IMR-90 (cell line): ENCODE results near the gene RAD51B. TPM values are rescaled to one million over a fixed set of nuclear protein-coding genes. Genes with fewer than 3 reads are reported as not detected.

ENCODE experiments used
- ATAC-seq: fragments of 200-7000 bp; cut with Tn5 transposase; 2 replicates; pipeline ENCODE4 v1.9.1; 2020; ENCODE audit warnings: low read depth, mild to moderate bottlenecking, moderate library complexity
- BruUV-seq: library from RNA; stranded (reverse); fragments of 400-500 nt; replicated peaks from 2 replicates; lab custom pipeline; 2021; lab: Mats Ljungman, UMichigan
- CTCF ChIA-PET: fragments of 300-600 bp; formaldehyde crosslinking; extraction: SDS; loops from one replicate; lab custom pipeline; 2021; ENCODE audit warnings: antibody characterized with exemption; lab: Yijun Ruan, JAX
- POLR2A ChIA-PET: fragments of 300-600 bp; sonication (Branson Sonifier 250); formaldehyde crosslinking; loops from one replicate; lab custom pipeline; 2022; ENCODE audit warnings: antibody characterized with exemption; ENCODE audit not compliant: unreplicated experiment; lab: Charles Lee
- DNase-seq: peaks from one replicate; pipeline ENCODE4 v3.0.0; 2013
- H2AFZ ChIP-seq: replicated peaks from 2 replicates; pipeline ENCODE3; 2013; ENCODE audit warnings: low read length, mild to moderate bottlenecking; ENCODE audit not compliant: poor library complexity
- H2AK5ac ChIP-seq: 2 replicates; pipeline ENCODE4 v1.6.1; 2013; ENCODE audit warnings: low read depth, low read length, inconsistent platforms
- H2AK9ac ChIP-seq: replicated peaks from 2 replicates; pipeline ENCODE3; 2013; ENCODE audit warnings: mild to moderate bottlenecking, low read depth, low read length, moderate library complexity; ENCODE audit not compliant: poor library complexity
- H2BK120ac ChIP-seq: 2 replicates; pipeline ENCODE4 v1.6.1; 2013; ENCODE audit warnings: low read depth, low read length, inconsistent platforms
- H2BK15ac ChIP-seq: 3 replicates; pipeline ENCODE4 v1.6.1; 2013; ENCODE audit warnings: low read depth, low read length, inconsistent platforms
- H2BK20ac ChIP-seq: 2 replicates; pipeline ENCODE4 v1.6.1; 2013; ENCODE audit warnings: low read depth, mild to moderate bottlenecking, inconsistent platforms, low read length, moderate library complexity
- H2BK5ac ChIP-seq: 2 replicates; pipeline ENCODE4 v1.6.1; 2013; ENCODE audit warnings: mild to moderate bottlenecking, low read depth, low read length, inconsistent platforms; ENCODE audit not compliant: poor library complexity, severe bottlenecking
- H3K14ac ChIP-seq: replicated peaks from 2 replicates; pipeline ENCODE4 v1.6.1; 2013; ENCODE audit warnings: low read depth, low read length, inconsistent platforms
- H3K18ac ChIP-seq: 2 replicates; pipeline ENCODE4 v1.6.1; 2013; ENCODE audit warnings: low read depth, low read length, control low read depth
- H3K23ac ChIP-seq: 2 replicates; pipeline ENCODE4 v1.6.1; 2013; ENCODE audit warnings: low read depth, low read length, inconsistent platforms
- H3K27ac ChIP-seq: 2 replicates; pipeline ENCODE4 v1.5.1; 2013; ENCODE audit warnings: mild to moderate bottlenecking, control low read depth, low read length; ENCODE audit not compliant: insufficient read depth
- H3K27me3 ChIP-seq: 2 replicates; pipeline ENCODE4 v1.6.1; 2013; ENCODE audit warnings: low read length; ENCODE audit not compliant: control insufficient read depth, insufficient read depth
- H3K36me3 ChIP-seq: 2 replicates; pipeline ENCODE4 v1.6.1; 2013; ENCODE audit warnings: low read length, mixed read lengths; ENCODE audit not compliant: control insufficient read depth, insufficient read depth
- H3K4ac ChIP-seq: 2 replicates; pipeline ENCODE4 v1.6.1; 2013; ENCODE audit warnings: low read depth, low read length, inconsistent platforms
- H3K4me1 ChIP-seq: 2 replicates; pipeline ENCODE4 v1.6.1; 2013; ENCODE audit warnings: low read length, mixed read lengths; ENCODE audit not compliant: control insufficient read depth, insufficient read depth
- H3K4me2 ChIP-seq: 2 replicates; pipeline ENCODE4 v1.6.1; 2013; ENCODE audit warnings: low read depth, mild to moderate bottlenecking, control low read depth, low read length, moderate library complexity
- H3K4me3 ChIP-seq: 2 replicates; pipeline ENCODE4 v1.5.1; 2013; ENCODE audit warnings: low read depth, mild to moderate bottlenecking, control low read depth, low read length, moderate library complexity; ENCODE audit not compliant: insufficient read depth
- H3K56ac ChIP-seq: 2 replicates; pipeline ENCODE4 v1.6.1; 2013; ENCODE audit warnings: low read length, inconsistent platforms; ENCODE audit not compliant: insufficient read depth; ENCODE audit errors: extremely low read depth
- H3K79me1 ChIP-seq, 2 experiments: 2 replicates each; pipeline ENCODE4 v1.6.1; 2013; ENCODE audit warnings: low read length in 2 of 2, inconsistent platforms in 1 of 2, low read depth in 1 of 2
- H3K9ac ChIP-seq: 2 replicates; pipeline ENCODE4 v1.6.1; 2013; ENCODE audit warnings: low read depth, low read length, control low read depth
- H3K9me1 ChIP-seq: 2 replicates; pipeline ENCODE4 v1.6.1; 2013; ENCODE audit warnings: low read length, inconsistent platforms; ENCODE audit not compliant: insufficient read depth
- H3K9me3 ChIP-seq: 2 replicates; pipeline ENCODE4 v1.6.1; 2013; ENCODE audit warnings: low read length; ENCODE audit not compliant: control insufficient read depth, insufficient read depth
- H4K20me1 ChIP-seq: 2 replicates; pipeline ENCODE4 v1.6.1; 2013; ENCODE audit warnings: low read length, inconsistent platforms; ENCODE audit not compliant: insufficient read depth
- H4K5ac ChIP-seq: 2 replicates; pipeline ENCODE4 v1.6.1; 2013; ENCODE audit warnings: mild to moderate bottlenecking, low read depth, low read length, control low read depth
- H4K8ac ChIP-seq, 2 experiments: 2 replicates each; pipeline ENCODE4 v1.6.1; 2013; ENCODE audit warnings: low read depth in 2 of 2, low read length in 2 of 2, control low read depth in 1 of 2, inconsistent platforms in 1 of 2
- H4K91ac ChIP-seq: 2 replicates; pipeline ENCODE4 v1.6.1; 2013; ENCODE audit warnings: low read depth, low read length, inconsistent platforms; ENCODE audit not compliant: insufficient read depth
- CEBPB ChIP-seq: IDR thresholded peaks from 2 replicates; pipeline ENCODE4 v1.6.1; 2012; ENCODE audit warnings: low read depth, low read length, improper control_type of control experiment
- CHD1 ChIP-seq: IDR thresholded peaks from 2 replicates; pipeline ENCODE4 v1.6.1; 2012; ENCODE audit warnings: low read depth, low read length, improper control_type of control experiment
- CTCF ChIP-seq: conservative IDR thresholded peaks from 2 replicates; pipeline ENCODE4 v1.5.1; 2012; ENCODE audit warnings: mild to moderate bottlenecking, low read depth, low read length, improper control_type of control experiment
- FOS ChIP-seq: fragments of 150-350 bp; IDR thresholded peaks from 2 replicates; pipeline ENCODE4 v1.6.1; 2016; ENCODE audit warnings: low read depth, low read length
- RAD21 ChIP-seq: IDR thresholded peaks from 2 replicates; pipeline ENCODE4 v1.6.1; 2012; ENCODE audit warnings: low read length, improper control_type of control experiment
- RFX5 ChIP-seq: IDR thresholded peaks from 2 replicates; pipeline ENCODE4 v1.8.0; 2012; ENCODE audit warnings: low read depth, mild to moderate bottlenecking, low read length, moderate library complexity
- WGBS, 2 experiments: methylation state at CpG; one replicate each; pipeline versions ENCODE4 v1.1.5 to v1.1.7; 2013; ENCODE audit warnings: missing lambda C conversion rate in 2 of 2; ENCODE audit not compliant: insufficient read length in 1 of 2; ENCODE audit errors: extremely low coverage in 2 of 2; 5-methylcytosine and 5-hydroxymethylcytosine counted together
- dilution Hi-C: fragments of 300-500 bp; cut with HindIII; formaldehyde crosslinking; loops from one replicate; pipeline ENCODE4 v1.14.3; 2018; ENCODE audit warnings: low sequenced_read_pairs; ENCODE audit not compliant: unreplicated experiment
- in situ Hi-C: fragments of 300-500 bp; cut with MboI; formaldehyde crosslinking; loops from 3 replicates; pipeline ENCODE4 v1.14.3; 2019; ENCODE audit warnings: low sequenced_read_pairs, inconsistent platforms, mixed read lengths
- intact Hi-C: fragments of 100-400 bp; cut with micrococcal nuclease; formaldehyde crosslinking; loops from 2 replicates; pipeline ENCODE4 v1.10.0; 2022
- polyA plus RNA-seq, 3 experiments: library from polyadenylated mRNA; depleted of rRNA; stranded (reverse); fragments of >200 nt; gene quantifications; 2 replicates each; pipeline ENCODE4 v1.2.3, GENCODE V29; 2012; ENCODE audit warnings: low replicate concordance in 1 of 3
- total RNA-seq: library from RNA; depleted of rRNA; stranded (reverse); fragments of >200 nt; gene quantifications from 2 replicates; pipeline ENCODE4 v1.2.3, GENCODE V29; 2012
- TF ChIP-seq, protein P1 (sequence below): fragments of 150-350 bp; IDR thresholded peaks from 2 replicates; pipeline ENCODE4 v1.6.1; 2017; ENCODE audit warnings: mild to moderate bottlenecking, antibody characterized with exemption, low read length, low read depth

Gene RAD51B
- total and polyA plus RNA-seq, 2 of the 4 experiments (the other 2 are of a cell fraction), result 5.1 to 18.8 TPM

GRCh38 chr14:68707482-68707881, 887.9 kb downstream of the RAD51B start:
- in situ Hi-C loops, result no loop called here
- no peak for ATAC-seq

More at GRCh38 chr14:68707482-68707881, 887.9 kb downstream of the RAD51B start:
- Histone ChIP-seq H2AK5ac (no peak overlapping the region), H3K4ac (no peak overlapping the region), H3K4me3 (no peak overlapping the region), H4K91ac (no peak overlapping the region), H2BK15ac (no peak overlapping the region), H3K18ac (no peak overlapping the region), H3K27ac (no peak overlapping the region), H2AFZ (no peak overlapping the region), H4K5ac (no peak overlapping the region), H3K56ac (no peak overlapping the region), H3K9me3 (no peaks in the 10 kb centered on the region), H2BK5ac (no peak overlapping the region), H3K79me1 (no peaks in the 10 kb centered on the region), H3K9ac (no peak overlapping the region), H2BK20ac (no peak overlapping the region), H3K4me2 (no peak overlapping the region), H4K8ac (no peak overlapping the region), H3K23ac (no peak overlapping the region), H3K36me3 (no peaks in the 10 kb centered on the region), H4K20me1 (no peaks in the 10 kb centered on the region), H2BK120ac (no peak overlapping the region), H3K9me1 (peaks cover 17% of the 10 kb centered on the region), H3K27me3 (no peaks in the 10 kb centered on the region; the same call in 1 of the 2 replicates), H3K4me1 (peaks cover 12% of the 10 kb centered on the region), H3K14ac (no peak overlapping the region), H2AK9ac (no peak overlapping the region)
- no TSS peak for BruUV-seq
- intact Hi-C loops (no loop called here), dilution Hi-C loops (no loop called here)
- CTCF ChIA-PET, result no interaction called here
- 100% methylated on average over 1 of the region's 4 CpGs; no CpG with 5 or more reads in 1 of the 2 experiments for WGBS, 2 experiments
- TF ChIP-seq FOS, result no peak
- TF ChIP-seq RFX5, result no peak
- no peak for TF ChIP-seq CTCF
- TF ChIP-seq, protein P1, sequence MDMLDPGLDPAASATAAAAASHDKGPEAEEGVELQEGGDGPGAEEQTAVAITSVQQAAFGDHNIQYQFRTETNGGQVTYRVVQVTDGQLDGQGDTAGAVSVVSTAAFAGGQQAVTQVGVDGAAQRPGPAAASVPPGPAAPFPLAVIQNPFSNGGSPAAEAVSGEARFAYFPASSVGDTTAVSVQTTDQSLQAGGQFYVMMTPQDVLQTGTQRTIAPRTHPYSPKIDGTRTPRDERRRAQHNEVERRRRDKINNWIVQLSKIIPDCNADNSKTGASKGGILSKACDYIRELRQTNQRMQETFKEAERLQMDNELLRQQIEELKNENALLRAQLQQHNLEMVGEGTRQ, result no peak
- TF ChIP-seq CEBPB, result no peak
- TF ChIP-seq RAD21, result no peak
- TF ChIP-seq CHD1, result no peak
- POLR2A ChIA-PET, result no interaction called here
- DNase-seq, result no peak
